Body of pancreas (tissue), 4 donors: ENCODE data around the gene GCNT3. TPM values are rescaled to one million over a fixed set of nuclear protein-coding genes. Genes with fewer than 3 reads are reported as not detected.

Experiments used
- ATAC-seq: fragments of 150-250 bp; one replicate; pipeline ENCODE4 v1.9.1; 2016
- DNase-seq, 4 donors: peaks; one replicate each; pipeline ENCODE4 v3.0.0-alpha.2; 2019
- H3K27ac ChIP-seq, 4 donors: fragments of 200-600 bp; sonication (generic); 1 replicate in 3 of 4; 2 replicates in 1 of 4; pipeline versions ENCODE4 v1.5.1 to v1.6.1; 2016 to 2019; ENCODE audit warnings: mild to moderate bottlenecking in 1 of 4, mixed read lengths in 1 of 4, moderate library complexity in 1 of 4
- H3K27me3 ChIP-seq, 2 donors: fragments of 200-600 bp; sonication (generic); one replicate each; pipeline ENCODE4 v1.6.0; 2016; ENCODE audit warnings: mild to moderate bottlenecking in 1 of 2
- H3K36me3 ChIP-seq, 2 donors: fragments of 200-600 bp; sonication (generic); replicated peaks in 1 of 2; 2 replicates each; pipeline ENCODE4 v1.5.1; 2016; ENCODE audit warnings: low read depth in 2 of 2; ENCODE audit not compliant: insufficient read depth in 1 of 2
- H3K4me1 ChIP-seq: fragments of 200-600 bp; sonication (generic); one replicate; pipeline ENCODE4 v1.6.0; 2016
- H3K4me3 ChIP-seq, 2 donors: fragments of 200-600 bp; sonication (generic); 1 replicate in 1 of 2; 2 replicates in 1 of 2; pipeline ENCODE4 v1.5.1; 2016 to 2019
- H3K9me3 ChIP-seq, 3 donors: fragments of 200-600 bp; sonication (generic); 1 replicate in 2 of 3; 2 replicates in 1 of 3; pipeline ENCODE4 v1.5.1; 2016
- CTCF ChIP-seq, 7 experiments: fragments of 450-650 bp in 4 of 7; fragments of 200-600 bp in 3 of 7; sonication (generic) in 3 of 7; IDR thresholded peaks; one replicate each; pipeline ENCODE4 v1.5.1; 2016 to 2019; ENCODE audit warnings: antibody characterized with exemption in 7 of 7
- POLR2A ChIP-seq, 3 donors: fragments of 450-650 bp; IDR thresholded peaks; one replicate each; pipeline ENCODE4 v1.6.1; 2016; ENCODE audit warnings: antibody characterized with exemption in 3 of 3, mild to moderate bottlenecking in 2 of 3
- WGBS, 2 donors: methylation state at CpG; one replicate each; pipeline ENCODE4 v1.1.5; 2017; 5-methylcytosine and 5-hydroxymethylcytosine counted together
- intact Hi-C: fragments of 100-400 bp; cut with DNase I; formaldehyde crosslinking; loops from one replicate; pipeline ENCODE4 v1.15.1; 2023
- small RNA-seq: library from RNA; depleted of rRNA; stranded (forward); fragments of <200 nt; gene quantifications from one replicate; pipeline ENCODE3, GENCODE V24; 2016
- total RNA-seq, 2 donors: library from RNA; depleted of rRNA; stranded (reverse); fragments of >200 nt; gene quantifications; one replicate each; pipeline ENCODE4 v1.1.0, GENCODE V29; 2016

GCNT3 gene
- total RNA-seq, 2 donors from 2014 or later = 0.66 to 1.3 TPM

- ATAC-seq (peak; percentile 16), DNase-seq (peak in 1 of 4 donors; percentile 3)
- intact Hi-C loops = no loop called here
- Histone ChIP-seq H3K4me3 (peak overlapping the region in 1 of 2 donors; percentile 71), H3K9me3 (no peaks in the 10 kb centered on the region), H3K36me3 (peaks cover 0 to 1% of the 10 kb centered on the region in 2 donors), H3K27ac (peak overlapping the region in 3 of 4 donors; percentile 69 to 82 (median 74)), H3K27me3 (no peaks in the 10 kb centered on the region), H3K4me1 (peaks cover 19% of the 10 kb centered on the region)
- WGBS, 2 donors = 27 to 32% methylated on average over 23 of the region's 23 CpGs
- TF ChIP-seq POLR2A (IDR thresholded peaks at IDR 0.05) = no peak
- TF ChIP-seq CTCF (IDR thresholded peaks at IDR 0.05) = no peak
These were observed 46.1 kb downstream of the GCNT3 start for GRCh38 chr15:59657635-59658125.

GRCh38 chr15:59659366-59659765, 47.8 kb downstream of the GCNT3 start:
- H3K27ac ChIP-seq = no peak overlapping the region
- H3K4me1 ChIP-seq = peaks cover 19% of the 10 kb centered on the region
- intact Hi-C loops = no loop called here
- H3K4me3 ChIP-seq = no peak overlapping the region
- H3K9me3 ChIP-seq = no peaks in the 10 kb centered on the region
- ATAC-seq (no peak), DNase-seq (no peak)
- H3K36me3 ChIP-seq = peaks cover 0 to 7% of the 10 kb centered on the region in 2 donors
- 40 to 45% methylated on average over 1 of the region's 1 CpG for WGBS, 2 donors
- no peak for TF ChIP-seq POLR2A (IDR thresholded peaks at IDR 0.05)
- no peaks in the 10 kb centered on the region for H3K27me3 ChIP-seq

- no peak overlapping the region for H3K27ac ChIP-seq
- peaks cover 4% of the 10 kb centered on the region for H3K4me1 ChIP-seq
- 65 to 67% methylated on average over 1 of the region's 1 CpG for WGBS, 2 donors
- H3K27me3 ChIP-seq = no peaks in the 10 kb centered on the region
- no peak for ATAC-seq
- H3K9me3 ChIP-seq = no peaks in the 10 kb centered on the region
- intact Hi-C loops = no loop called here
- no peak for TF ChIP-seq CTCF (IDR thresholded peaks at IDR 0.05)
- TF ChIP-seq POLR2A (IDR thresholded peaks at IDR 0.05) = no peak
- no peak for DNase-seq
- peaks cover 0 to 11% of the 10 kb centered on the region in 2 donors for H3K36me3 ChIP-seq
- H3K4me3 ChIP-seq = no peak overlapping the region
These were observed 50.7 kb downstream of the GCNT3 start for GRCh38 chr15:59662260-59662659.

GRCh38 chr15:59668556-59668955, 57.0 kb downstream of the GCNT3 start:
- H3K36me3 ChIP-seq = peaks cover 0 to 37% of the 10 kb centered on the region in 2 donors
- TF ChIP-seq POLR2A (IDR thresholded peaks at IDR 0.05) (no peak), CTCF (IDR thresholded peaks at IDR 0.05) (no peak)
- no peaks in the 10 kb centered on the region for H3K27me3 ChIP-seq
- no peak overlapping the region for H3K27ac ChIP-seq
- no peak for ATAC-seq
- intact Hi-C loops = no loop called here
- no peaks in the 10 kb centered on the region for H3K4me1 ChIP-seq
- no peak overlapping the region for H3K4me3 ChIP-seq
- no peaks in the 10 kb centered on the region for H3K9me3 ChIP-seq
- 81 to 91% methylated on average over 8 of the region's 8 CpGs for WGBS, 2 donors
- no peak for DNase-seq

Small RNAs within 50 kb of the gene (small RNA-seq; reads per million reads assigned to genes)
- not detected for gene RNA5SP396

Other genes starting within 250 kb of the GCNT3 start
- gene MYO1E, start 238.9 kb upstream of the GCNT3 start, total RNA-seq = 10 to 100 TPM; 14.0 to 48.5 TPM
- under 1 TPM; under 0.01 to 0.78 TPM for gene FAM81A, start 173.6 kb upstream of the GCNT3 start, total RNA-seq
- 10 to 100 TPM in 1 of 2 donors, 1 to 10 TPM in 1; 9.1 to 10.2 TPM for gene GTF2A2, start 45.7 kb downstream of the GCNT3 start, total RNA-seq
- 10 to 100 TPM; 44.2 to 91.1 TPM for gene BNIP2, start 77.5 kb downstream of the GCNT3 start, total RNA-seq